Fibroblast of pulmonary artery (primary cell): Measurements from ENCODE around the gene ARL14EPL.

Experiments
- DNase-seq: peaks from one replicate; pipeline ENCODE4 v3.0.0-alpha.2; 2010; ENCODE audit warnings: low read depth
- H3K4me3 ChIP-seq: replicated peaks from 2 replicates; pipeline ENCODE4 v1.5.1; 2011; ENCODE audit warnings: low read depth, mild to moderate bottlenecking, control low read depth, low read length, moderate library complexity
- CTCF ChIP-seq: IDR thresholded peaks from 2 replicates; pipeline ENCODE4 v1.5.1; 2011; ENCODE audit warnings: mild to moderate bottlenecking, control low read depth, low read length, inconsistent platforms; ENCODE audit errors: missing control alignments

ARL14EPL gene

GRCh38 chr5:116044073-116044472, 11.8 kb downstream of the ARL14EPL start:
- TF ChIP-seq CTCF = no peak
- no peak overlapping the region for H3K4me3 ChIP-seq
- no peak for DNase-seq

DNA sequence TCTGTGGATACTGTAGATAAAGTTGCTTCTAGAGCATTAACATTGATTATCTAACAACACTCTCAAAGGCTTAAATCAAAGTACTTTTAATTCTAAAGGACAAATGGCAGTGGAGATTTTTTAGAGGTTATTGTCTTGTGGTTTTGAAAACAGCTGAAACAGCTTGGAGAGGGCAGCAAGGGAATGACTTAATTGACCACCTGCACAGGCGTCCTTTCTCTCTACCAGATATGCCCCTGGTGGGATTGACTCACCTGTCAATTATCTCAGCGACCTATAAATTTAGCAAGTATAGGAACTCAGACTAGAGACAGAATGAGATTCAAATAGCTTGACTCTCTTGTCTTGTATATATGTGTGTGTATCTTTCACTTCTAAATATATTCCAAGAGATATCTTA, 13.5 kb downstream of the ARL14EPL start:
- TF ChIP-seq CTCF = no peak
- H3K4me3 ChIP-seq = no peak overlapping the region
- no peak for DNase-seq

DNA sequence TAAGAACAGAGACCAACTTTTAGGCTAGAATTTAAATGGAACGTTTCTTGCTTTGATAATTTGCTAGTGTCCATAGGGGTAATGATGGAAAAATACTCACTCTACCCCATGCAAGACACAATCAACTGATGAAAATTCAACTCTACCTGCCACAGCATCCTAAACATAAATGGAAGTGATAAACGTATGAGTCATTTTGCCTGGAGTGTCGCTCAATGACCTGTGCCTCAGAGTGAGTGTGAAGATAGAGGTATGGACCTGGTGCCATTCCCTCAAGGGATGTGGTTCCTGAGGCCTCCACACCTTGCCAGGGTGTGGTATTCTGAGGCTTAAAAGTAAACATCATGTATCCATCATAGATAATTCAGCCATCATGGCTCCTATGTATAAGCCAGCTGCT, 14.0 kb downstream of the ARL14EPL start:
- no peak for TF ChIP-seq CTCF
- DNase-seq = no peak
- H3K4me3 ChIP-seq = no peak overlapping the region

GRCh38 chr5:116046823-116047222, 14.6 kb downstream of the ARL14EPL start:
- H3K4me3 ChIP-seq = no peak overlapping the region
- DNase-seq = no peak
- TF ChIP-seq CTCF = no peak

DNA sequence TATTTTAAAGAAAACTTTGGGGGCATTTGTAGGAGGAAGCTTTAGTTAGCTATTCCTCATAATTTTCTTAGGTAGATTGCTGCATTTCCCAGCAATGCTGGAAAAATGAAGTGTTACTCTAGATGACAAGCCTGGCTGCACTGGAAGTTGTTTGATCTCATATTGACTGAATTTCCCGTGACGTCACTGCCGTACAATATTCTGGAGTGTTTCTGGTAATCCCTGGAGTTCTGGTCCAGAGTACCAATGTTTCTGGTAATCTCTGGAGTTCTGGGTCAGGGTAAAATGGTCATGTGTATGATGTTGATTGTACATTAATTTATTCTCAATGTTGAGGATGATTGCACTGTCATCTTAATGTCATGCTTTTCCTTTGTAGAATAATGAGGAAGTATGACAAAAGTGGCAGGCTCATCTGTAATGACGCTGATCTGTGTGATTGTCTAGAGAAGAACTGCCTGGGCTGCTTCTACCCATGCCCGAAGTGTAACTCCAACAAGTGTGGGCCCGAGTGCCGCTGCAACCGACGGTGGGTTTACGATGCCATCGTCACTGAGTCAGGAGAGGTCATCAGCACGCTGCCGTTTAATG, 26.2 kb downstream of the ARL14EPL start:
- DNase-seq = no peak
- no peak overlapping the region for H3K4me3 ChIP-seq
- TF ChIP-seq CTCF = no peak

GRCh38 chr5:116062352-116062751, 30.1 kb downstream of the ARL14EPL start:
- TF ChIP-seq CTCF = peak; percentile 2
- no peak for DNase-seq
- H3K4me3 ChIP-seq = no peak overlapping the region

DNA sequence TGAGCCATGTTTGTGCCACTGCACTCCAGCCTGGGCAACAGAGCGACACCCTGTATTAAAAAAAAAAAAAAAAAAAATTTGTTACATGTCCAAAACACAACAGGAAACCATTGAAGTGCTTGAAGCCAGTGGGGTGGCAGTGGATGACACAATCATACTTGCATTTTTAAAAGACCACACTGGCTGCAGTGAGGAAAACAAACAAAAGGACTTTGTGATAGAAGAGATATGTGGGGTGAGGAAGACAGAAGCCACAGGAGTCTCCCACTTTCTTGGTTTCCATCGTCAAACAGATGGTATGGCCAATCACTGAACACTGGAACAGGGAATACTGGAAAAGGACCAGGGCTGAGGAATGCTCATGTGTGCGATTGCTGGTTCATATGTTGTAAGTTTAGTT, 31.7 kb downstream of the ARL14EPL start:
- no peak for TF ChIP-seq CTCF
- H3K4me3 ChIP-seq = no peak overlapping the region
- DNase-seq = peak; percentile 7
